GM10266 (cell line): Measurements from ENCODE around the gene MGP.

Source experiments
- DNase-seq: peaks from one replicate; pipeline ENCODE4 v3.0.0; 2012; ENCODE audit errors: extremely low spot score
- CTCF ChIP-seq: IDR thresholded peaks from 2 replicates; pipeline ENCODE4 v1.5.1; 2012; ENCODE audit warnings: mild to moderate bottlenecking, low read depth; ENCODE audit not compliant: control insufficient read depth, insufficient read depth; ENCODE audit errors: missing control alignments

The MGP gene

GRCh38 chr12:14860490-14860889, 25.2 kb downstream of the MGP start:
- TF ChIP-seq CTCF = no peak
- no peak for DNase-seq

- no peak for TF ChIP-seq CTCF
- DNase-seq = no peak
Measured at GRCh38 chr12:14858513-14858912, 27.1 kb downstream of the MGP start.

- DNase-seq = no peak
- TF ChIP-seq CTCF = no peak
Measured at GRCh38 chr12:14854586-14855183, 31.0 kb downstream of the MGP start.

- no peak for TF ChIP-seq CTCF
- no peak for DNase-seq
Measured at GRCh38 chr12:14853961-14854360, 31.7 kb downstream of the MGP start.

- no peak for TF ChIP-seq CTCF
Measured at GRCh38 chr12:14852880-14853279, 32.8 kb downstream of the MGP start.

GRCh38 chr12:14850929-14851663, 34.6 kb downstream of the MGP start:
- no peak for TF ChIP-seq CTCF
- DNase-seq = no peak

More at GRCh38 chr12:14852880-14853279, 32.8 kb downstream of the MGP start:
- no peak for DNase-seq

GRCh38 chr12:14849661-14850060, 36.0 kb downstream of the MGP start:
- DNase-seq = no peak
- TF ChIP-seq CTCF = no peak
